ENCODE results near the gene ATXN1.

Gene ATXN1

DNA sequence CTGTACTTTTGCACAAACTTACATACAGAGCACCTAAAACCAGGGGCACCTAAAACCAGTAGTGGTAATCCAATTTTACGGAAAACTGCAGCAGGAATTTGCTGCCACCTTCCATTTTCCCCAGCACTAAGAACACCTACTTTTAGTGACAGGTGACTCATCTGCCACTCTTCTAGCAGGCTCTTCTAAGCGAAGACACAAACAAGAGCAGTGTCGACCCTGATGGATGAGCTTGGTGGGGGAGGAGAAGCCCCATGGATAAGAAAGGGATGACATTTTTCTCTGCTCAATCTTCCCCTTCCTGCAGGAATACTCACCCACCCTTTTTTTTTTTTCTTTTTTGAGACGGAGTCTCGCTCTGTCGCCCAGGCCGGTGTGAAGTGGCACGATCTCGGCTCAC, 406.0 kb downstream of the ATXN1 start:
- ATAC-seq = no peak
- TF ChIP-seq BACH2 (CRISPR knock-in tag; IDR thresholded peaks at IDR 0.05; ENCODE audit: borderline replicate concordance) (no peak), ZNF565 (CRISPR knock-in tag; conservative IDR thresholded peaks at IDR 0.05; ENCODE audit: low read depth) (no peak), TOX (CRISPR knock-in tag; IDR thresholded peaks at IDR 0.05; ENCODE audit: borderline replicate concordance) (no peak), ZFP30 (CRISPR knock-in tag; IDR thresholded peaks at IDR 0.05) (no peak), PPARA (CRISPR knock-in tag; IDR thresholded peaks at IDR 0.05; ENCODE audit: borderline replicate concordance) (no peak), ZC3H10 (CRISPR knock-in tag; IDR thresholded peaks at IDR 0.05) (no peak), CSDC2 (CRISPR knock-in tag; IDR thresholded peaks at IDR 0.05) (no peak), ARNTL (CRISPR knock-in tag; IDR thresholded peaks at IDR 0.05; ENCODE audit: borderline replicate concordance, low read depth) (no peak), ESRRG (CRISPR knock-in tag; IDR thresholded peaks at IDR 0.05) (no peak), ISL1 (CRISPR knock-in tag; IDR thresholded peaks at IDR 0.05) (no peak)
- TF ChIP-seq, protein P1, sequence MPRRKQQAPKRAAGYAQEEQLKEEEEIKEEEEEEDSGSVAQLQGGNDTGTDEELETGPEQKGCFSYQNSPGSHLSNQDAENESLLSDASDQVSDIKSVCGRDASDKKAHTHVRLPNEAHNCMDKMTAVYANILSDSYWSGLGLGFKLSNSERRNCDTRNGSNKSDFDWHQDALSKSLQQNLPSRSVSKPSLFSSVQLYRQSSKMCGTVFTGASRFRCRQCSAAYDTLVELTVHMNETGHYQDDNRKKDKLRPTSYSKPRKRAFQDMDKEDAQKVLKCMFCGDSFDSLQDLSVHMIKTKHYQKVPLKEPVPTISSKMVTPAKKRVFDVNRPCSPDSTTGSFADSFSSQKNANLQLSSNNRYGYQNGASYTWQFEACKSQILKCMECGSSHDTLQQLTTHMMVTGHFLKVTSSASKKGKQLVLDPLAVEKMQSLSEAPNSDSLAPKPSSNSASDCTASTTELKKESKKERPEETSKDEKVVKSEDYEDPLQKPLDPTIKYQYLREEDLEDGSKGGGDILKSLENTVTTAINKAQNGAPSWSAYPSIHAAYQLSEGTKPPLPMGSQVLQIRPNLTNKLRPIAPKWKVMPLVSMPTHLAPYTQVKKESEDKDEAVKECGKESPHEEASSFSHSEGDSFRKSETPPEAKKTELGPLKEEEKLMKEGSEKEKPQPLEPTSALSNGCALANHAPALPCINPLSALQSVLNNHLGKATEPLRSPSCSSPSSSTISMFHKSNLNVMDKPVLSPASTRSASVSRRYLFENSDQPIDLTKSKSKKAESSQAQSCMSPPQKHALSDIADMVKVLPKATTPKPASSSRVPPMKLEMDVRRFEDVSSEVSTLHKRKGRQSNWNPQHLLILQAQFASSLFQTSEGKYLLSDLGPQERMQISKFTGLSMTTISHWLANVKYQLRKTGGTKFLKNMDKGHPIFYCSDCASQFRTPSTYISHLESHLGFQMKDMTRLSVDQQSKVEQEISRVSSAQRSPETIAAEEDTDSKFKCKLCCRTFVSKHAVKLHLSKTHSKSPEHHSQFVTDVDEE (CRISPR knock-in tag; IDR thresholded peaks at IDR 0.05) = no peak
- TF ChIP-seq, protein P2, sequence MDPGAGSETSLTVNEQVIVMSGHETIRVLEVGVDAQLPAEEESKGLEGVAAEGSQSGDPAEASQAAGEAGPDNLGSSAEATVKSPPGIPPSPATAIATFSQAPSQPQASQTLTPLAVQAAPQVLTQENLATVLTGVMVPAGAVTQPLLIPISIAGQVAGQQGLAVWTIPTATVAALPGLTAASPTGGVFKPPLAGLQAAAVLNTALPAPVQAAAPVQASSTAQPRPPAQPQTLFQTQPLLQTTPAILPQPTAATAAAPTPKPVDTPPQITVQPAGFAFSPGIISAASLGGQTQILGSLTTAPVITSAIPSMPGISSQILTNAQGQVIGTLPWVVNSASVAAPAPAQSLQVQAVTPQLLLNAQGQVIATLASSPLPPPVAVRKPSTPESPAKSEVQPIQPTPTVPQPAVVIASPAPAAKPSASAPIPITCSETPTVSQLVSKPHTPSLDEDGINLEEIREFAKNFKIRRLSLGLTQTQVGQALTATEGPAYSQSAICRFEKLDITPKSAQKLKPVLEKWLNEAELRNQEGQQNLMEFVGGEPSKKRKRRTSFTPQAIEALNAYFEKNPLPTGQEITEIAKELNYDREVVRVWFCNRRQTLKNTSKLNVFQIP (CRISPR knock-in tag; IDR thresholded peaks at IDR 0.05; ENCODE audit: borderline replicate concordance, low read depth) = no peak
- TF ChIP-seq, protein P3, sequence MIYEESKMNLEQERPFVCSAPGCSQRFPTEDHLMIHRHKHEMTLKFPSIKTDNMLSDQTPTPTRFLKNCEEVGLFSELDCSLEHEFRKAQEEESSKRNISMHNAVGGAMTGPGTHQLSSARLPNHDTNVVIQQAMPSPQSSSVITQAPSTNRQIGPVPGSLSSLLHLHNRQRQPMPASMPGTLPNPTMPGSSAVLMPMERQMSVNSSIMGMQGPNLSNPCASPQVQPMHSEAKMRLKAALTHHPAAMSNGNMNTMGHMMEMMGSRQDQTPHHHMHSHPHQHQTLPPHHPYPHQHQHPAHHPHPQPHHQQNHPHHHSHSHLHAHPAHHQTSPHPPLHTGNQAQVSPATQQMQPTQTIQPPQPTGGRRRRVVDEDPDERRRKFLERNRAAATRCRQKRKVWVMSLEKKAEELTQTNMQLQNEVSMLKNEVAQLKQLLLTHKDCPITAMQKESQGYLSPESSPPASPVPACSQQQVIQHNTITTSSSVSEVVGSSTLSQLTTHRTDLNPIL (CRISPR knock-in tag; IDR thresholded peaks at IDR 0.05; ENCODE audit: low read depth) = no peak

DNA sequence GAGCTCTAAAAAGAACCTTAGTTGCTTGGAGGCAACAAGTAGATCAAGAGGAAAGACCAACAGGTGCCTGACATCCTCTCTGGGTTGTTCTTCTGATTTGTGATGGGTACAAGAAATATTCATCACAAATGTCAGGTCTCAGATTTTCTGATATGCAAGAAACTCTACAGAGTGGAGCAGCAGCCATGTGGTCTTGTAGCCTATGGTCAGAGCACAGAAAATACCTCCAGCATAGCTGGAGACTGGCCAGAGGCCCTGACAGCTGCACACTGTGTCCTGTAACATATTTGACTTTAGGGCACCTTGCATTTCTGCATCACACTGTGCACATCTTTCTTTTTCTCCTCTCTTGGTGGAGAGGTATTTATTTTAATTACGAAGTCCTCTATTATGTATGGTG, 406.6 kb downstream of the ATXN1 start:
- no peak for TF ChIP-seq TOX (CRISPR knock-in tag; IDR thresholded peaks at IDR 0.05; ENCODE audit: borderline replicate concordance)
- no peak for TF ChIP-seq ZFP3 (CRISPR knock-in tag; IDR thresholded peaks at IDR 0.05)
- TF ChIP-seq PPARA (CRISPR knock-in tag; IDR thresholded peaks at IDR 0.05; ENCODE audit: borderline replicate concordance) = no peak
- TF ChIP-seq, protein P3 (CRISPR knock-in tag; IDR thresholded peaks at IDR 0.05; ENCODE audit: low read depth) = no peak
- peak; percentile 66 for ATAC-seq

DNA sequence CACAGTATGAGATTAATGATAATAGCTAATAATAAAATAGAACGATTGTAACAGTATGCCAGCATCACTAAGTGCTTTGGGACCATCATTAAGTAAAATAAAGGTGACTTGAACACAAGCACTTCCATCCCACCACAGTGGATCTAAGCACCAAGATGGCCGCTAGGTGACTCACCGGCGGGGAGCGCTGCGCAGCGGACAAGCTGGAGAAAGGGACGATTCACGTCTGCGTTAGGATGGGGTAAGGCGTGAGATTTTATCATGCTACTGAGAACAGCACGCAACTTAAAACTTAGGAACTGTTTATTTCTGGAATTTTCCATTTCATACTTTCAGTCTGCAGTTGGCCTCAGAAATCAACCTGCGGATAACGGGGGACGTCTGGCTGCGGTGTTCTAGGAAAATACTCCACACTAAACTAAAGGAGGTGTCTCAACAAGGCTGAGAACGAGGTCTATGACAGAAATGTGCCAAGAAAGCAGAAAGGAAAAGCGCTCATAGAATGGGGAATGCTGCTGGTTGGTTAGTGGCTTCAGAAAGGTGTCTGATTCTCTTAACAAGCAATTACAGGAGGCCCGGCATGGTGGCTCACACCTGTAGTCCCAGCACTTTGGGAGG, 408.3 kb downstream of the ATXN1 start:
- TF ChIP-seq TCF4 (CRISPR knock-in tag; IDR thresholded peaks at IDR 0.05; ENCODE audit: borderline replicate concordance) = no peak
- TF ChIP-seq, protein P4, sequence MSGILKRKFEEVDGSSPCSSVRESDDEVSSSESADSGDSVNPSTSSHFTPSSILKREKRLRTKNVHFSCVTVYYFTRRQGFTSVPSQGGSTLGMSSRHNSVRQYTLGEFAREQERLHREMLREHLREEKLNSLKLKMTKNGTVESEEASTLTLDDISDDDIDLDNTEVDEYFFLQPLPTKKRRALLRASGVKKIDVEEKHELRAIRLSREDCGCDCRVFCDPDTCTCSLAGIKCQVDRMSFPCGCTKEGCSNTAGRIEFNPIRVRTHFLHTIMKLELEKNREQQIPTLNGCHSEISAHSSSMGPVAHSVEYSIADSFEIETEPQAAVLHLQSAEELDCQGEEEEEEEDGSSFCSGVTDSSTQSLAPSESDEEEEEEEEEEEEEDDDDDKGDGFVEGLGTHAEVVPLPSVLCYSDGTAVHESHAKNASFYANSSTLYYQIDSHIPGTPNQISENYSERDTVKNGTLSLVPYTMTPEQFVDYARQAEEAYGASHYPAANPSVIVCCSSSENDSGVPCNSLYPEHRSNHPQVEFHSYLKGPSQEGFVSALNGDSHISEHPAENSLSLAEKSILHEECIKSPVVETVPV (CRISPR knock-in tag; IDR thresholded peaks at IDR 0.05) = no peak
- TF ChIP-seq, protein P2 (CRISPR knock-in tag; IDR thresholded peaks at IDR 0.05; ENCODE audit: borderline replicate concordance, low read depth) = no peak
- TF ChIP-seq TOX (CRISPR knock-in tag; IDR thresholded peaks at IDR 0.05; ENCODE audit: borderline replicate concordance) = no peak
- no peak for TF ChIP-seq ZNF70 (CRISPR knock-in tag; IDR thresholded peaks at IDR 0.05)
- TF ChIP-seq, protein P5, sequence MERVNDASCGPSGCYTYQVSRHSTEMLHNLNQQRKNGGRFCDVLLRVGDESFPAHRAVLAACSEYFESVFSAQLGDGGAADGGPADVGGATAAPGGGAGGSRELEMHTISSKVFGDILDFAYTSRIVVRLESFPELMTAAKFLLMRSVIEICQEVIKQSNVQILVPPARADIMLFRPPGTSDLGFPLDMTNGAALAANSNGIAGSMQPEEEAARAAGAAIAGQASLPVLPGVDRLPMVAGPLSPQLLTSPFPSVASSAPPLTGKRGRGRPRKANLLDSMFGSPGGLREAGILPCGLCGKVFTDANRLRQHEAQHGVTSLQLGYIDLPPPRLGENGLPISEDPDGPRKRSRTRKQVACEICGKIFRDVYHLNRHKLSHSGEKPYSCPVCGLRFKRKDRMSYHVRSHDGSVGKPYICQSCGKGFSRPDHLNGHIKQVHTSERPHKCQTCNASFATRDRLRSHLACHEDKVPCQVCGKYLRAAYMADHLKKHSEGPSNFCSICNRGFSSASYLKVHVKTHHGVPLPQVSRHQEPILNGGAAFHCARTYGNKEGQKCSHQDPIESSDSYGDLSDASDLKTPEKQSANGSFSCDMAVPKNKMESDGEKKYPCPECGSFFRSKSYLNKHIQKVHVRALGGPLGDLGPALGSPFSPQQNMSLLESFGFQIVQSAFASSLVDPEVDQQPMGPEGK (CRISPR knock-in tag; IDR thresholded peaks at IDR 0.05; ENCODE audit: borderline replicate concordance) = no peak
- TF ChIP-seq ISL1 (CRISPR knock-in tag; IDR thresholded peaks at IDR 0.05) = no peak
- ATAC-seq = no peak
